Tibial nerve (tissue), 4 donors: ENCODE results near the gene USP44. TPM values are rescaled to one million over a fixed set of nuclear protein-coding genes. Genes with fewer than 3 reads are reported as not detected.

Experiments
- DNase-seq, 2 donors: peaks; one replicate each; pipeline ENCODE4 v3.0.0-alpha.2; 2019; ENCODE audit warnings: low spot score in 2 of 2
- H3K27ac ChIP-seq, 4 donors: fragments of 200-600 bp; sonication (generic) in 3 of 4; one replicate each; pipeline ENCODE4 v1.5.1; 2017 to 2019; ENCODE audit warnings: mild to moderate bottlenecking in 1 of 4
- H3K27me3 ChIP-seq, 2 donors: fragments of 200-600 bp; sonication (generic) in 1 of 2; one replicate each; pipeline versions ENCODE4 v1.5.1 to v1.6.0; 2017 to 2019
- H3K36me3 ChIP-seq, 3 donors: fragments of 200-600 bp; sonication (generic); one replicate each; pipeline ENCODE4 v1.5.1; 2018 to 2019
- H3K4me1 ChIP-seq, 4 donors: fragments of 200-600 bp; sonication (generic) in 3 of 4; one replicate each; pipeline ENCODE4 v1.5.1; 2017 to 2019
- H3K4me3 ChIP-seq, 4 donors: fragments of 200-600 bp; sonication (generic) in 3 of 4; one replicate each; pipeline ENCODE4 v1.5.1; 2017 to 2019; ENCODE audit warnings: mild to moderate bottlenecking in 1 of 4, moderate library complexity in 1 of 4
- H3K9me3 ChIP-seq, 4 donors: fragments of 200-600 bp; sonication (generic) in 3 of 4; one replicate each; pipeline ENCODE4 v1.5.1; 2017 to 2019
- EP300 ChIP-seq, 2 donors: sonication (generic); formaldehyde crosslinking; IDR thresholded peaks; one replicate each; pipeline ENCODE4 v1.6.1; 2017; ENCODE audit warnings: antibody characterized with exemption in 2 of 2, mild to moderate bottlenecking in 1 of 2
- POLR2A ChIP-seq, 2 donors: fragments of 450-650 bp; IDR thresholded peaks; one replicate each; pipeline ENCODE4 v1.6.1; 2017; ENCODE audit warnings: antibody characterized with exemption in 2 of 2, mild to moderate bottlenecking in 2 of 2, moderate library complexity in 2 of 2
- WGBS, 2 donors: methylation state at CpG; one replicate each; pipeline ENCODE4 v1.1.5; 2018; 5-methylcytosine and 5-hydroxymethylcytosine counted together
- total RNA-seq, 4 donors: library from RNA; depleted of rRNA; stranded (reverse); fragments of >200 nt; gene quantifications; one replicate each; pipeline ENCODE4 v1.1.0, GENCODE V29; 2016
- TF ChIP-seq, protein P1 (sequence below), 5 experiments: fragments of 200-600 bp in 3 of 5; fragments of 450-650 bp in 2 of 5; sonication (generic) in 3 of 5; IDR thresholded peaks; one replicate each; pipeline ENCODE4 v1.5.1; 2016 to 2019; ENCODE audit warnings: antibody characterized with exemption in 5 of 5, mild to moderate bottlenecking in 3 of 5, moderate library complexity in 2 of 5

The USP44 gene
- total RNA-seq, 4 donors from 2014 or later = 9.2 to 25.5 (median 12.3) TPM

DNA sequence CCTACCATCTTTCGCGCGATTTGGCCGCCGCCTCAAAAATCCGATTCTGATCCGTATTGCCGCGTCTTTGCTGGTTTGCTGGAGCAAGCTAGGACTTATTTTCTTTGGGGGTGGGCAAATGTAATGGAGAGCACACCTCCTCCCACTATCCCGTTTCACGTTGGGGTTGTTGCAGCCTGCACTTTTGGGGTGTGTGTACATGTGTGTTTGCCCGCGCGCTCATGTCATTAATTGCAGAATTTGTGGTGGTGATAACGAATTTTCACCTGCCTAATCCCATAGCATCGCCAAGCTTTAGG, 76.7 kb downstream of the USP44 start:
- Histone ChIP-seq H3K27me3 (no peaks in the 10 kb centered on the region), H3K9me3 (no peaks in the 10 kb centered on the region), H3K4me3 (peak overlapping the region; percentile 68 to 96 (median 74)), H3K27ac (peak overlapping the region; percentile 77 to 93 (median 90)), H3K36me3 (peaks cover 0 to 38% (median 0%) of the 10 kb centered on the region in 3 donors), H3K4me1 (peaks cover 3 to 54% (median 14%) of the 10 kb centered on the region in 4 donors)
- no peak for DNase-seq
- 0 to 1% methylated on average over 16 of the region's 16 CpGs for WGBS, 2 donors
- TF ChIP-seq, protein P1, sequence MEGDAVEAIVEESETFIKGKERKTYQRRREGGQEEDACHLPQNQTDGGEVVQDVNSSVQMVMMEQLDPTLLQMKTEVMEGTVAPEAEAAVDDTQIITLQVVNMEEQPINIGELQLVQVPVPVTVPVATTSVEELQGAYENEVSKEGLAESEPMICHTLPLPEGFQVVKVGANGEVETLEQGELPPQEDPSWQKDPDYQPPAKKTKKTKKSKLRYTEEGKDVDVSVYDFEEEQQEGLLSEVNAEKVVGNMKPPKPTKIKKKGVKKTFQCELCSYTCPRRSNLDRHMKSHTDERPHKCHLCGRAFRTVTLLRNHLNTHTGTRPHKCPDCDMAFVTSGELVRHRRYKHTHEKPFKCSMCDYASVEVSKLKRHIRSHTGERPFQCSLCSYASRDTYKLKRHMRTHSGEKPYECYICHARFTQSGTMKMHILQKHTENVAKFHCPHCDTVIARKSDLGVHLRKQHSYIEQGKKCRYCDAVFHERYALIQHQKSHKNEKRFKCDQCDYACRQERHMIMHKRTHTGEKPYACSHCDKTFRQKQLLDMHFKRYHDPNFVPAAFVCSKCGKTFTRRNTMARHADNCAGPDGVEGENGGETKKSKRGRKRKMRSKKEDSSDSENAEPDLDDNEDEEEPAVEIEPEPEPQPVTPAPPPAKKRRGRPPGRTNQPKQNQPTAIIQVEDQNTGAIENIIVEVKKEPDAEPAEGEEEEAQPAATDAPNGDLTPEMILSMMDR (IDR thresholded peaks at IDR 0.05) = no peak
- TF ChIP-seq POLR2A (IDR thresholded peaks at IDR 0.05) (no peak), EP300 (IDR thresholded peaks at IDR 0.05) (no peak)

DNA sequence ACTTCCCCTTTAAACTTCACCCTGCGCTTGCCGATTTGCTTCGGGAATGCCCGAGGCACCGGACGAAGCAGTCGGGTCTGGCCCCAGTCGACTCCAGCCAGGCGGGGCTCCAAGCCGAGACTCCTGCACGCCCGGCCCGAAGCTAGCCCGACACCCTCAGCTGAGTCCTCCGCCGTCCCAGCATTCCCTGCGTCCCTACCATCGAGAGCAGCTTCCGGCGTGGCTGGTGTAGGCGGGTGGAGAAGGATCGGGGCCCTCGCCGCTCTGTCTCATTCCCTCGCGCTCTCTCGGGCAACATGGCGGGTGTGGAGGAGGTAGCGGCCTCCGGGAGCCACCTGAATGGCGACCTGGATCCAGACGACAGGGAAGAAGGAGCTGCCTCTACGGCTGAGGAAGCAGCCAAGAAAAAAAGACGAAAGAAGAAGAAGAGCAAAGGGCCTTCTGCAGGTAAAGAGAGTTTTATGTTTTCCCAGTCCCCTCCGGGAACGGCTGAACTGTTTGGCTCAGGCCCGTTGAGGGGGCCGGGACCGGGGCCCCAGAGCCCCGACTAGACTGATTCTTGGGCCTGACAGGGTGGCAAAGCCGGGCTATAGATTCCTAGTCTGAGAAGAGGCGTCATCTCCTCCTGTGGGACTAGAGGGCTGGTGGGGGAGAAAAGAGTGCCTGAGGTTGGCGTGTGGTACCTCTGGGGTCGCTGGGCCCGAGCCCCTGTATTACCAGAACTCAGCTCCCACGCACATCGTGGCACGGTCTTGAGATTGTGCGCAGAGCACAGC, 77.2 kb downstream of the USP44 start, which contains the start of gene METAP2:
Gene METAP2 (plus strand): TSS at position 269 of the 776 bp plus-strand sequence. CDS start 28 bp downstream, at position 297.
- H3K27ac ChIP-seq = peak within 1 kb of the TSS; percentile 77 to 93 (median 90)
- H3K4me3 ChIP-seq = peak within 1 kb of the TSS; percentile 68 to 96 (median 74)
- WGBS, 2 donors = 0% methylated on average over 42 to 49 of the region's 49 CpGs
- H3K9me3 ChIP-seq = no peaks in the 10 kb centered on the region
- peak in 1 of 2 donors; percentile 98 for TF ChIP-seq EP300 (IDR thresholded peaks at IDR 0.05)
- TF ChIP-seq POLR2A (IDR thresholded peaks at IDR 0.05) = peak; percentile 77 to 83
- TF ChIP-seq, protein P1 (IDR thresholded peaks at IDR 0.05) = peak in 1 of 5 experiments; percentile 17
- H3K27me3 ChIP-seq = no peaks in the 10 kb centered on the region
- peaks cover 0 to 33% (median 0%) of the 10 kb centered on the region in 3 donors for H3K36me3 ChIP-seq
- H3K4me1 ChIP-seq = peaks cover 3 to 52% (median 14%) of the 10 kb centered on the region in 4 donors
- peak; percentile 93 to 94 for DNase-seq

DNA sequence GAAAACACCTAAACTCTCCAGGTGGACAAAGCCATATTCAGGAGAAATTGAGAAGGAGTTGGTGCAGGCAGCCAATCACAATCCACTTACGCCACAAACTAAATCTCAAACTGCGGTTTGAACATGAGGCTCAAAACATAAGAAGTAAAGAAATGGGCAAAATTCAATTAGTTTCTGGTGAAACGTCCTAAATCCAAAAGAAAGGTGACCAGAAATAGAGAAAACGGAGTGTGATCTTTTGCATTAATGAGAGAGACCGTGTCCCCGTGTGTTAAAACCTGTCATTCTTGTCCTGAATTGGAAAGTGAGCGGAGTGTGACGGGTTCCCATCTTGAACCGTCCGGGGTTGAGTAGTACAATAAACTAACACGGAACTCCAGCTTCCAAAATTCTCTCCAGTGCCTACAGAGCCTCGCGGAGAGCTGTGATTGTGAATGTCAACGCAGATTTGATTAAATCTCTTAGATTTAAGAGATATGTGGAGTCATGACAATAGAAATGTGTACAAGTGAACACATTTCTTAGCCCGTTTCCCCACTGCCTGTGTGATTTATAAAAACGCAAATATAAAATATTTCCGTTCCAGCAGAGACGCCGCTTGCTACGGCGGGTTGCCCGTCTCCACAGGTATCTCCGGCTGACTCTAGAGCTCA, 77.9 kb downstream of the USP44 start:
- peak; percentile 14 to 57 for DNase-seq
- peak overlapping the region; percentile 68 to 96 (median 74) for H3K4me3 ChIP-seq
- peaks cover 3 to 45% (median 14%) of the 10 kb centered on the region in 4 donors for H3K4me1 ChIP-seq
- 1% methylated on average over 23 of the region's 23 CpGs for WGBS, 2 donors
- H3K36me3 ChIP-seq = peaks cover 0 to 26% (median 0%) of the 10 kb centered on the region in 3 donors
- TF ChIP-seq POLR2A (IDR thresholded peaks at IDR 0.05) (no peak), EP300 (IDR thresholded peaks at IDR 0.05) (no peak)
- TF ChIP-seq, protein P1 (IDR thresholded peaks at IDR 0.05) = no peak
- H3K27ac ChIP-seq = peak overlapping the region; percentile 77 to 93 (median 90)
- H3K9me3 ChIP-seq = no peaks in the 10 kb centered on the region
- H3K27me3 ChIP-seq = no peaks in the 10 kb centered on the region

DNA sequence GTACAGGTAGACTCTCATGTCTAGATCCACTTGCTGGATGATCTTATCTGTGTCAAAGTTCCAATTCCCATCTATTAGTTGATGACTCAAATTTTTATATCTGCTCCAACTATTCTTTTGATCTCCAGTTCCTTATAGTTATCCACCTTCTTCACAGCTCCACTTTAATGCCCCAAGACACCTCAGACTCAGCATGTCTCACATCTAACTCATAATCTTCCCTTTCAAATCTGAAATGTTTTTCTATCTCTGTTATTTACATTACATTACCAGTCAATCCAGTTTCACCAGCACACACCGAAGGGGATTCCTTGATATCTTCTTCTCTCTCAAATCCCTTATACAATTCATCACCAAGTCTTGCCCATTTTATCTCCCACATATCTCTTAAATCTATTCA, 81.0 kb downstream of the USP44 start:
- Histone ChIP-seq H3K36me3 (no peaks in the 10 kb centered on the region), H3K4me1 (peaks cover 0 to 15% (median 6%) of the 10 kb centered on the region in 4 donors), H3K9me3 (no peaks in the 10 kb centered on the region), H3K4me3 (no peak overlapping the region), H3K27me3 (no peaks in the 10 kb centered on the region), H3K27ac (no peak overlapping the region)
- TF ChIP-seq EP300 (IDR thresholded peaks at IDR 0.05) = no peak
- TF ChIP-seq, protein P1 (IDR thresholded peaks at IDR 0.05) = no peak
- no peak for DNase-seq
- 95 to 100% methylated on average over 1 of the region's 1 CpG for WGBS, 2 donors

Other genes with a start within 250 kb of the USP44 start
- 100 to 1,000 TPM in 1 of 4 donors, 10 to 100 TPM in 3; 62.6 to 111 (median 73.9) TPM for gene METAP2, start 77.3 kb downstream of the USP44 start, total RNA-seq
- gene NTN4, start 239.3 kb upstream of the USP44 start, total RNA-seq = 10 to 100 TPM; 30.8 to 50.6 (median 32.2) TPM